HG03097 (cell line): ENCODE measurements around the gene ZG16B.

Source experiments
- ATAC-seq: cut with Tn5 transposase; IDR thresholded peaks from one replicate; pipeline ENCODE4 v1.9.1; 2021; ENCODE audit not compliant: unreplicated experiment, low FRiP score

Gene ZG16B

DNA sequence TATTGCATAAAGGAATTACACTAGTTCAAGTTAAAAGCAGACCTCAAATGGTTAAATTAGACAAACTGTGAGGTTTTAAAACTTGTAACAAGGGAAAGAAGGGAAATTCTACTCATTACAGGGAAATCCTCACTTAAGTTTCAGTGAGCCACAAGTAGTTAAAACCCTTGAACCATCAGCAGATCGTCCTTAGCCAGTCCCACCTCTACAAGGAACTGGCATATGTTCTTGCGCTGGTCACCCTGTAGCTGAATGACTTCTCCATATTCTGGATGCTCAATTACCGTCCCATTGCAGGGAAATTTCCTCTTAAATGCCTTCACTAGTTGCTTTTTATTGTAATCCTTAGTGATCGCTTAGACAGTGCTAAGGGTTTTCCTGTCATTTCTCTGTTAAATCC lies 7.6 kb upstream of the ZG16B start:
- ATAC-seq: no peak

- ATAC-seq: no peak
Observed at GRCh38 chr16:2824626-2825025, 5.5 kb upstream of the ZG16B start.

GRCh38 chr16:2825049-2825742 lies 4.9 kb upstream of the ZG16B start:
- no peak for ATAC-seq

- no peak for ATAC-seq
Observed at GRCh38 chr16:2825906-2826305, 4.2 kb upstream of the ZG16B start.

DNA sequence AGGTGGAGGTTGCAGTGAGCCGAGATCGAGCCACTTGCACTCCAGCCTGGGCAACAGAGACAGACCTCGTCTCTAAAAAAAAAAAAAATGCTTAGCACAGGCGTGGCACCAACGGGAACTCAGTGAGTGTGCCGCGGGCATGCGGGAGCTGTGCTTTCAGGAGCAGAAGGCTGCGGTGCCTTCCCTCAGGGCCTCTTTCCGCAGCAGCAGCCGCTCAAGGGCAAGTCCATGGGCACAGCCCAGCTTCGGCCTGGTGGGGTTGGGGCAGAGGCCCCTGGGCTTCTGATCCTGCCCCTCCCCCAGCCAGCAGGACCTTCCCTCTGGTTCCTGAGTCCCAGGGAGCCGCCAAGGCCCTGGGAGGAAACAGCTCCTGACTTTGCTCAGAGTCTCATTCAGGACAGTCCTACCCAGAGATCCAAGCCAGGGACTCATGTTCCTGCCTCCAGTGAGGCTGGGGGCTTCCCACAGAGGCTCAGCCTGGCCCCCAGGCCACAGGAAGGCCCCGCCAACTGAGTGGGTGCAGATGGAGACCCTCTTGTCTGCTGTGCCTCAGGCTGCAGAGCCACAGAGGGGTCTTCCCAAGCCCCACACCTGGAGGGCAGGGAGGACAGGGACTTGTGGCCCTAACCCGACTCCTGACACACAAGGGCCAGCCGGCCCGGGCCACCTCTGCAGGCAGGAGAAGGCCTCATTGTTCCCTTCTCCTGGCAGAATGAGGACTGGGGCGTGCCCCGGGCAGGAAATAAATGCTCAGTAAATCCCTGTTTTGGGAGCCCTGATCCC lies 3.3 kb upstream of the ZG16B start:
- no peak for ATAC-seq

- no peak for ATAC-seq
Observed at GRCh38 chr16:2827374-2827791, 2.7 kb upstream of the ZG16B start.

DNA sequence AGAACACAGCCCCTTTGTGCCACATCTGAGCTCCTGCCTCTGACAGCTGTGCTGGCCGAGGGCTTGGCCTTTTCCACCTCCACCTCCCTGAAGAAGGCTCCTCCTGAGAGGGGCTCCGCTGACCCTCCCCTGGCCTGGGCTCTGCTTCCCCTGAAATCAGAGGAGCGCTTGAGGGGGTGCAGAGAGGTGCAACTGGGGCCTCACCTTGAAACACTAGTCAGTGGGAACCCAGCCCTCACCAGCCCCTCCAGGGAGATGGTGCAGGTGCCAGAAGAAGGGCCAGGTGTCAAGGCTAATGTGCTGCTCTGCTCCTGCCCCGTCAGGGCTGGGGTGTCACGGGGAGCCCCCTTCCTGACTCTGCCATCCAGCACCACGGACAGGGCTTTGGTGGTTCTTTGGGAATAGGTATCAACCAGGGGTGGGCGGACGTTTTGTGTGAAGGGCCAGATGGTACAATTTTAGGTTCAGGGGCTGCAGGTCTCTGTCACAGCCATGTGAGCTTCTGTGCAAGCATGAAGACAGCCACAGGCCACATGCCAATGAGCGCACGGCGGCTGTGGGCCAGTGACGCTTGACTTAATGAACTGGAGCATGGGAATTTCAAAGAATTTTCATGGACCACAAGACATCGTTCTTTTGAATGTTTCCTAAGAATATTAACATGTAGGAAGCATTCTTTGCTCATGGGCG lies 2.1 kb upstream of the ZG16B start:
- no peak for ATAC-seq

DNA sequence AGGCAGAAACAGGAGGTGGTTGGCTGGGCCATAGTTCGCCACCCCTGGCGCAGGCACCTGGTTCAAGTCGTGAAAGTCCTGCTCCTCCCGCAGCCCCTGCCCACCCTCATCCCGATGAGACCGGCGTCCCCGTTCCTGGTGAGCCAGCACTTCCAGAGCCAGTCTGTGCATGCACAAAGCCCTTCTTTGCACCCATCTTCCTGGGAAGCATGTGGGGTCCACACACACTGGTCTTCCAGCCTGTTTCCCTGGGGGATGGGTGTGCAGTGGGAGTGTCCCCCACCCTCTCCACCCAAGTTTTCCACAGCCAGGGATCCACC lies 1.6 kb upstream of the ZG16B start:
- no peak for ATAC-seq

DNA sequence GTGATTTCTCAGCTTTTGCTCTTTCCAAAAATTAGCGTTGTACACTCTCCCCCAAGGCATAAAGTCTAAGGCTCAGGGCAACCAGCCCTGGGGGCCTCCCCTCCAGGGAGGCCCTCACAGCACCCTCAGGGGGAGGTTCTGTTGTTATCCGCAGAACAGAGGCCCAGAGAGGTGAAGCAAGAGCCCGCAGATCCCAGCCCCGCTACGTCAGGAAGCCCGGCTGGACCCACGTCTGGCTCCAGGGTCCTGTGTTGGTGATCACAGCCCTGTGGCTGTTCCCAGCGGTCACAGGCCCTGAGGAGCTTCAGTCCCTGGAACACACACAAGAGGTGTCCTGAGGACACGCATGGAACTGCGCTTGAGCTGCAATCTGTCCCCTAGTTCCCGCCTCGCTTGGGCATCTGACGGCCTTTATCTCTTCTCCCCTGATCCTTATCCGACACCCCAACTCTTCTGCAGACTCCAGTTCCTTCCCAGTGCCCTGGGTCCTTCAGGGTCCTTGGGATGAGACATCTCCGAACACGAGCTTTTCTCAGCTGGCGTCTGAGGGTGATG lies 1.1 kb upstream of the ZG16B start:
- no peak for ATAC-seq

GRCh38 chr16:2830355-2830695 lies 222 bp downstream of the ZG16B start:
- no peak for ATAC-seq

DNA sequence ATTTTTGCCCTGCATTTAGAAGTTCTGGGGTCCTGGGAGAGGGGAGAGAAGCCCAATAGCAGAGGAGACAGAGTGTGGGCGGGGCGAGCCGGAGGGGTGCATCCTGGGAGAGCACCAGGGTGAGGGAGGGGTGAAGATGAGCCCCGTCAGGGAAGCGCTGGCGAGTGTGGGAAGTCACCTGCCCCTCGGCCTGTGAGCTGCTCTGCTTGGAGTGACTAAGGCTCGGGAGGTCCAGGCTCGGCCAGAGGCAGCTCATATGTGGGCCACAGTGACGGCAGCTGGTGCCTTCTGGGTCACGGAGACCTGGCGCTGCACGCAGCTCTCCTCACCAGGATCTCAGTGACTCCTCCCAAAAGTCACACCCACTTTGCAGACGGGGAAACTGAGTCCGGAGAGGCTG lies 1.1 kb downstream of the ZG16B start:
- no peak for ATAC-seq

- ATAC-seq: no peak
Observed at GRCh38 chr16:2833776-2834175, 3.7 kb downstream of the ZG16B start.

DNA sequence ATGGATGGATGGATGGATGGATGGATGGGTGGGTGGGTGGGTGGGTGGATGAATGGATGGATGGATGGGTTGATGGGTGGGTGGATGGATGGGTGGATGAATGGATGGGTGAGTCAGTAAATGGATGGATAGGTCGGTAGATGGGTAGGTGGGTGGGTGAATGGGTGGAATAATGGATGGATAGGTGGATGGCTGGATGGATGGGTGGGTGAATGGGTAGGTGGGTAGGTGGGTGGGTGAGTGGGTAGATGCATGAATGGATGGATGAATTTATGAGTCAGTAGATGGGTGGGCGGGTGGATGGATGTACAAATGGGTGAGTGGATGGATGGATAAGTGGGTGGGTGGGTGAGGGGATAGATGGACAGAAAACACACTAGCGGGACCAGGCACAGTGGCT lies 4.9 kb downstream of the ZG16B start:
- no peak for ATAC-seq

DNA sequence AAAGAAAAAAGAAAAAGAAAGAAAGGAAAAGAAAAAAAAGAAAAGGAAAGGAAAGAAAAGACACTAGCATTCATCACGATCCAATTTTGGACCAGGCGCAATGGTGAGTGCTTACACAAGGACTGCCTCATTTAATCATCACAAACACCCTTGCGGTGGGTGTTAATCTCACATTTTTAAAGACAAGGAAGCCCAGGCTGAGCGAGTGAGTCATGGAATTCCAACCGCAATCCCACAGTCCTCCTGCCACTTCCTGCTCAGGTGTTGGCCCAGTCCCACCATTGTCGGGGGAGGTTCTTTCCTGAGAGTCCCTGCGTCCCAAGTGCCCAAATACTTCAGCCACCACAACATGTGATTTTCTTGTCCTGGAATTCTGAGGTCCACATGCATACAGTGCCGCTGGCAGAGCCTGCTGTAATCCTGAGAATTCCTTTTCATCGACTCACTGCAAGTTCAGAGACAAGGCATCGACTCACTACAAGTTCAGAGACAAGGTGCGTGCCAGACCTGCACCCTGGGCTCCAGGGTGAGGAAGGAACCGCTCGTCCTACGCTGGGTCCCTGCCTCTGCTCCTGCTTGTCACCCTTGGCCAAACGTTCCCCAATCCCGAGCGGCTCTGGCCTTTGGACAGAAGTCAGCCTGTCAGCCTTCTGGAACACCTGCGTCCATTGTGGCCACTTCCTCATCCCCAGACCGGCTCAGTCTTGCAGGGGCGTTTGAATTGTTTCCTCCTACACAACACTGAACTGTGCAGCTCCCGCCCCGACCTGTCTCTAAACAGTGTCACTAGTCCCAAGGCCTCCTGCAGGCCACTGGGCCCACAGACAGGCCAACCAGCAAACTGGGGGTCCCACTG lies 5.8 kb downstream of the ZG16B start:
- ATAC-seq: no peak

DNA sequence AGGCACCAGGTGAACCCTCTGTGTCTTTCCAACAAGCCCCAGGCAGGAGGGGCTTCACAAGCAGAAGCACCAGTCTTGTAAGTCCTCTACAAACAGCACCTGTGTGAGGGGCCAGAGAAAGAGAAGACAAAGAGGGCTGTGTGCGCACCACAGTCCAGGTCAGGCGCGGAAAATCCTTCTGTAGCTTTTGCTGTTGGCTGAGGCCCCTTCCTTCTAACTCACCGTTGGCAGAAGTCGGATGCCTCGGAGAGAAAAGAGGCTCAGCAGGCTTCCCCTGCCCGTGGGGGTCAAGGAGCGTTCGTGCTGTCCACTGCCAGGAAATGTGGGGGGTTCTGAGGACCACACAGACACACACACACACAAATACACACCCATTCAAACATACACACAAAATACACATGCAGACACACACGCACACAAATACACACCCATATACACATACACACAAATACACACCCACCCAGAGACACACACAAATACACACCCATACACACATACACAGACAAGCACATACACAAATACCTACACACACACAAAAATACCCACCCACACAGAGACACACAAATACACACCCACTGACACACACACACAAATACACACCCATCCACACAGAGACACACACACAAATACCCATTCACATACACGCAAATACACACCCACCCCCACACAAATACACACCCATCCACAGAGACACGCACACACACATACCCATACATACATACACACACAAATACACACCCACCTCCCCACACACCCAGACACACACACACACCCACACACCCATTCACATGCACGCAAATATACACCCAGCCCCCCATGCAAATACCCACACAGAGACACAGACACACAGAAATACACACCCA lies 6.8 kb downstream of the ZG16B start:
- no peak for ATAC-seq

- no peak for ATAC-seq
Observed at GRCh38 chr16:2838928-2839327, 8.8 kb downstream of the ZG16B start.

DNA sequence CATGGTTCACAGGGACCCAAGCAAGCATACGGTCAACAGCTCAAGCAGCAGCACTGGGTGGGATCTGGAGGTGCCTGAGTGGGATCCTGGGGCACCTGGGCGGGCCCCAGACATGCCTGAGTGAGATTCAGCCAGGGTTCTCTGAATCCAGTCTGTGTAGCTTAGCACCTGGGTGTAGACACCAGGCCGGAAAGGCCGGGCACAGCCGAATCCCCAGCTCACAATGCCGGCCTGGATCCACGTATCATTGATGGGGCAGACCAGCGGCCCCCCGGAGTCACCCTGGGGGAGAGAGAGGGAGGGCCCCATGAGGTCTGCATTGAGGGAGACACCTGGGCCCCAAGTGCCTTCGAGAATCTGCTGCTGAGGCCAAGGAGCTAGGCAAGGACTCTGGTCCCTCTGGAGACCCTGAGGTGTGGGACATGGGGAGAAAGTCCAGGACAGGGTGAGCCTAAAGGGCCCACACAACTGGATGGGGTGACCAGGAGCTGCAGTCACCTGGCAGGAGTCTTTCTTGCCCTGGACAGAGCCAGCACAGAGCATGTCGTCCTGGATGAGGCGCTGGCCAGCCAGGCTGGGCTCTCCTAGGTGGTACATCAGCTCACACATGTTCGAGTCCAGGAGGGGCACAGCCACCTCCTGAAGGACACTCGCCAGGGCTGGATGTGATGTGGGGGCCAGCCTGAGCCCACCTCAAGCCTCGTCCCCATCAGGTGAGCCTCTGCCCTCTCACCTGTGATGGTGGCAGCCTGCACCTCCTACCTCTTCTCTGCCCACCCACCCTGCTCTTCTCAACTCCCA lies 9.7 kb downstream of the ZG16B start:
- no peak for ATAC-seq

DNA sequence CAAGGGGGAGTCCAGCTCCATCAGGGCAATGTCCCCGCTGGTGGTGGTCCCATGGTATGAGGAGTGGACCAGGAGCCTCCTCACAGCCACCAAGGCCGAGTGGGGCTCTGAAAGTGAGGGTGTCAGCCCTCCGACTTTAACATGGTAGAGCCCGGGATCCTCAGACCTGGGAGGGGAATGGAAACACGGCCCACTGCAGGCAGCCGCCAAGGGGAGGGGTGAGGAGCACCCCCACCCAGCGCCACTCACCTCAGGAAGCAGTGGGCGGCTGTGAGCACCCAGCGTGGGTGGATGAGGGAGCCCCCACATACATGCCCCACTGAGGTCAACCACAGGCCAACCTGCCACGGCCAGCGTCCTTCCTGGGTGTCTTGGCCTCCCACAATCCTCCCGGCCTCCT lies 10.8 kb downstream of the ZG16B start:
- no peak for ATAC-seq
